Heart left ventricle (tissue), 16 donors: ENCODE results near the gene GPI. TPM values are rescaled to one million over a fixed set of nuclear protein-coding genes. Genes with fewer than 3 reads are reported as not detected.

Source experiments
- ATAC-seq, 4 donors: fragments of 200-7000 bp; cut with Tn5 transposase; one replicate each; pipeline ENCODE4 v1.9.1; 2020 to 2022; ENCODE audit warnings: moderate library complexity in 4 of 4, mild to moderate bottlenecking in 3 of 4, moderate number of reproducible peaks in 1 of 4
- DNase-seq, 5 donors: peaks; one replicate each; pipeline ENCODE4 v3.0.0-alpha.2; 2020
- H3K27ac ChIP-seq, 12 donors: fragments of 200-600 bp; sonication (generic) in 4 of 12; one replicate each; pipeline versions ENCODE4 v1.5.0 to v1.8.0; 2016 to 2022; ENCODE audit warnings: mild to moderate bottlenecking in 2 of 12
- H3K27me3 ChIP-seq, 9 donors: fragments of 200-600 bp; sonication (generic) in 2 of 9; one replicate each; pipeline versions ENCODE4 v1.5.1 to v1.8.0; 2016 to 2022; ENCODE audit warnings: mild to moderate bottlenecking in 3 of 9
- H3K36me3 ChIP-seq, 9 donors: fragments of 200-600 bp; sonication (generic) in 2 of 9; one replicate each; pipeline versions ENCODE4 v1.5.0 to v1.8.0; 2018 to 2022; ENCODE audit warnings: mild to moderate bottlenecking in 2 of 9
- H3K4me1 ChIP-seq, 12 donors: fragments of 200-600 bp; sonication (generic) in 4 of 12; one replicate each; pipeline versions ENCODE4 v1.5.0 to v1.8.0; 2016 to 2022; ENCODE audit warnings: mild to moderate bottlenecking in 3 of 12
- H3K4me3 ChIP-seq, 12 donors: fragments of 200-600 bp; sonication (generic) in 4 of 12; one replicate each; pipeline versions ENCODE4 v1.5.0 to v1.8.0; 2017 to 2022; ENCODE audit warnings: mild to moderate bottlenecking in 9 of 12, moderate library complexity in 4 of 12
- H3K9me3 ChIP-seq, 12 donors: fragments of 200-600 bp; sonication (generic) in 4 of 12; one replicate each; pipeline versions ENCODE4 v1.5.0 to v1.8.0; 2016 to 2022; ENCODE audit warnings: mild to moderate bottlenecking in 1 of 12
- POLR2A ChIP-seq, 2 donors: fragments of 450-650 bp; IDR thresholded peaks; one replicate each; pipeline ENCODE4 v1.6.1; 2017; ENCODE audit warnings: antibody characterized with exemption in 2 of 2, mild to moderate bottlenecking in 2 of 2, moderate library complexity in 2 of 2
- whole genome bisulfite sequencing, 4 donors: extraction: QIAGEN DNeasy Blood & Tissue Kit in 2 of 4; methylation state at CpG; one replicate each; pipeline versions ENCODE4 v1.1.5 to v1.1.7; 2013 to 2018; 5-methylcytosine and 5-hydroxymethylcytosine counted together
- intact Hi-C, 10 donors: fragments of 100-400 bp; cut with DNase I; formaldehyde crosslinking; loops; one replicate each; pipeline versions ENCODE4 v1.11.1 to v1.14.2; 2022
- polyA plus RNA-seq, 2 donors: library from polyadenylated mRNA; stranded (reverse); fragments of 200-250 nt; gene quantifications; one replicate each; pipeline ENCODE4 v1.2.3, GENCODE V29; 2013
- total RNA-seq, 9 donors: library from RNA; depleted of rRNA in 2 of 9; stranded (reverse); fragments of >200 nt in 2 of 9; fragmentation: NEBNext Ultra II Directional in 3 of 9; extraction: Animal tissue kit (Norgen Biotek cat#: 25700) in 3 of 9; gene quantifications; one replicate each; pipeline versions ENCODE4 v1.1.0 to v1.2.4, GENCODE V29; 2016 to 2023
- TF ChIP-seq, protein P1 (sequence below), 12 donors: fragments of 200-600 bp; sonication (generic) in 4 of 12; IDR thresholded peaks; one replicate each; pipeline versions ENCODE4 v1.5.0 to v1.8.0; 2018 to 2022; ENCODE audit warnings: antibody characterized with exemption in 12 of 12, mild to moderate bottlenecking in 5 of 12
- donor health status: ischemic (EF 13 %, LVEDD 7.1; RV severe dilation, severe dysfunction).
- donor health status: healthy with polysubstance abuse.
- donor health status: DM: no; HTN: yes; CAD: no.
- donor health status: DM: no; HTN: no; CAD: no.
- donor health status: ischemic (EF 25% LVEDD 6.9; RV normal size, moderate dysfunction).
- donor health status: ischemic (EF 25% LVEDD 5.7; RV mildly dilated, moderate dysfunction).
- donor health status: healthy.
- donor health status: DM: yes; HTN: yes; CAD: no.
- donor health status: ischemic (EF 35%, LVEDD 5.7; RV mildly dilated, moderate dysfunction).
- donor health status: nonischemic (EF 11% LVEDD 7.7; RV severe dilation, severe dysfunction).
- donor health status: DM: yes; HTN: yes; CAD: no.
- donor health status: PGD.
- donor health status: ischemic (EF 29% LVEDD 5.4; RV normal size, mild dysfunction).
- donor health status: nonischemic (EF 23%, LVEDD 6.1; RV moderate dilation, normal function).

The GPI gene
- total and polyA plus RNA-seq, 11 donors, result 233 to 764 (median 513) TPM

GRCh38 chr19:34348899-34349487, 16.0 kb upstream of the GPI start:
- no peak overlapping the region for H3K27ac ChIP-seq
- no peak for DNase-seq
- intact Hi-C loops, result loop anchor here in 2 of 10 donors (10.0 kb wide), 2 partner anchors 114 to 124 kb away; no protein-coding TSS in a partner anchor
- peaks cover 0 to 93% (median 63%) of the 10 kb centered on the region in 9 donors for H3K36me3 ChIP-seq
- WGBS, 4 donors, result 75 to 86% (median 82%) methylated on average over 11 of the region's 11 CpGs
- no peak for ATAC-seq
- H3K9me3 ChIP-seq, result peaks cover 0 to 6% (median 0%) of the 10 kb centered on the region in 12 donors
- no peaks in the 10 kb centered on the region for H3K27me3 ChIP-seq
- no peak for TF ChIP-seq POLR2A (IDR thresholded peaks at IDR 0.05)
- TF ChIP-seq, protein P1, sequence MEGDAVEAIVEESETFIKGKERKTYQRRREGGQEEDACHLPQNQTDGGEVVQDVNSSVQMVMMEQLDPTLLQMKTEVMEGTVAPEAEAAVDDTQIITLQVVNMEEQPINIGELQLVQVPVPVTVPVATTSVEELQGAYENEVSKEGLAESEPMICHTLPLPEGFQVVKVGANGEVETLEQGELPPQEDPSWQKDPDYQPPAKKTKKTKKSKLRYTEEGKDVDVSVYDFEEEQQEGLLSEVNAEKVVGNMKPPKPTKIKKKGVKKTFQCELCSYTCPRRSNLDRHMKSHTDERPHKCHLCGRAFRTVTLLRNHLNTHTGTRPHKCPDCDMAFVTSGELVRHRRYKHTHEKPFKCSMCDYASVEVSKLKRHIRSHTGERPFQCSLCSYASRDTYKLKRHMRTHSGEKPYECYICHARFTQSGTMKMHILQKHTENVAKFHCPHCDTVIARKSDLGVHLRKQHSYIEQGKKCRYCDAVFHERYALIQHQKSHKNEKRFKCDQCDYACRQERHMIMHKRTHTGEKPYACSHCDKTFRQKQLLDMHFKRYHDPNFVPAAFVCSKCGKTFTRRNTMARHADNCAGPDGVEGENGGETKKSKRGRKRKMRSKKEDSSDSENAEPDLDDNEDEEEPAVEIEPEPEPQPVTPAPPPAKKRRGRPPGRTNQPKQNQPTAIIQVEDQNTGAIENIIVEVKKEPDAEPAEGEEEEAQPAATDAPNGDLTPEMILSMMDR (IDR thresholded peaks at IDR 0.05), result no peak
- H3K4me1 ChIP-seq, result peaks cover 0 to 4% (median 0%) of the 10 kb centered on the region in 12 donors
- H3K4me3 ChIP-seq, result no peak overlapping the region

DNA sequence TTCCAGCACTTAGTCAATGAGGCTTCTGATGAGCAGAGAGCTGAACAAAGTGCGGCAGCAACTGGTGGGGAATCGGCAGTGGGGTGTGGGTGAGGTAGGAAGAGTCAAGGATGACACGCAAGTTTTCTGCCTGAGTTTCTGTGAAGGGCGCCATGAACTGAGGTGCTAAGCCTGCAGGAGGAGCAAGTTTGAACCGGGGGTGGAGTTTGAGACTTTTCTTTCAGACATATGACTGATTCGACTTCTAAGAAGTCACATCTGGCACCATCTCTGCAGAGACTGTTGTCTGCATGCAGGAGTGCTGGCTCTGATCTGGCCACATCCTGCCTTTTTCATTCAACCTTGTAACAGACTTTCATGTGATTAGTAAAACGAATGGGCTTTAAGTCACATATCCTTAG, 14.8 kb upstream of the GPI start:
- no peak for ATAC-seq
- 78 to 91% (median 79%) methylated on average over 7 of the region's 7 CpGs for WGBS, 4 donors
- no peak for TF ChIP-seq POLR2A (IDR thresholded peaks at IDR 0.05)
- TF ChIP-seq, protein P1 (IDR thresholded peaks at IDR 0.05), result no peak
- intact Hi-C loops, result no loop called here
- no peak for DNase-seq
- Histone ChIP-seq H3K4me3 (no peak overlapping the region), H3K4me1 (peaks cover 0 to 4% (median 0%) of the 10 kb centered on the region in 12 donors), H3K27me3 (no peaks in the 10 kb centered on the region), H3K27ac (peak overlapping the region in 1 of 12 donors; percentile 60), H3K36me3 (peaks cover 0 to 96% (median 72%) of the 10 kb centered on the region in 9 donors), H3K9me3 (peaks cover 0 to 4% (median 0%) of the 10 kb centered on the region in 12 donors)

GRCh38 chr19:34351382-34351826, 13.6 kb upstream of the GPI start:
- ATAC-seq (no peak), DNase-seq (no peak)
- 90 to 98% (median 92%) methylated on average over 4 of the region's 4 CpGs for WGBS, 4 donors
- Histone ChIP-seq H3K27ac (no peak overlapping the region), H3K27me3 (no peaks in the 10 kb centered on the region), H3K4me1 (no peaks in the 10 kb centered on the region), H3K36me3 (peaks cover 0 to 94% (median 74%) of the 10 kb centered on the region in 9 donors), H3K4me3 (no peak overlapping the region), H3K9me3 (no peaks in the 10 kb centered on the region)
- TF ChIP-seq, protein P1 (IDR thresholded peaks at IDR 0.05), result no peak
- TF ChIP-seq POLR2A (IDR thresholded peaks at IDR 0.05), result no peak
- intact Hi-C loops, result no loop called here

DNA sequence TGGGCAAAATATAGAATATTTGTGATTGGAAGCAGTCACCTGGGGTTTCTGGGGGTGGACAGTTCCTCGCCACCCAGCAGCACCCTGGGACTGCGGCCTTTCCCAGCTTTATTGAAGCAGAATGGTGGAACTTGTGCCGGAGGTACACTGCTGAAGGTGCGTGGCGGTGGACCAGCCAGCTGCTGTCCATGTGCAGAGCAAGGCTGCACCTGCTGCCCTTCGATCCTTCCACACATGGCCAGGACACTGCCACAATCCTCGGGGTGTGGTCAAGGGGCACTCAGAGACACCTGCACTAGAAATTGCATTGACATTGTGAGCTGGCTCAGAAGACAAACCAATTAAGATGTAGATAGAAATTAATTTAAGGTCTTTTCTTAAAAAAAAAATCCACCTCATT, 11.4 kb upstream of the GPI start:
- peaks cover 0 to 73% (median 63%) of the 10 kb centered on the region in 9 donors for H3K36me3 ChIP-seq
- no peak overlapping the region for H3K4me3 ChIP-seq
- ATAC-seq, result no peak
- H3K27ac ChIP-seq, result no peak overlapping the region
- peak in 1 of 5 donors; percentile 42 for DNase-seq
- H3K27me3 ChIP-seq, result no peaks in the 10 kb centered on the region
- peaks cover 0 to 5% (median 3%) of the 10 kb centered on the region in 12 donors for H3K4me1 ChIP-seq
- intact Hi-C loops, result no loop called here
- WGBS, 4 donors, result 93 to 96% (median 94%) methylated on average over 7 of the region's 7 CpGs
- H3K9me3 ChIP-seq, result no peaks in the 10 kb centered on the region
- TF ChIP-seq, protein P1 (IDR thresholded peaks at IDR 0.05), result no peak
- TF ChIP-seq POLR2A (IDR thresholded peaks at IDR 0.05), result no peak
